SKM-1 treated with dmso at 0.1 percent for 144 hours (cell line): Measurements from ENCODE around the gene KERA.
"Not testable (repeated sequence)": the region's sequence is repeated elsewhere in the genome, so short reads cannot be mapped to it uniquely, and the experiment has no call there.

Source experiments
- DNase-seq: peaks from one replicate; lab custom pipeline; 2025; ENCODE audit not compliant: unreplicated experiment; lab: John Stamatoyannopoulos, UW

Gene KERA

GRCh38 chr12:91057368-91058165 lies at the start of gene KERA:
KERA (minus strand) TSS chr12:91058024; CDS start chr12:91056281, 1,743 bp downstream.
- no peak for DNase-seq

GRCh38 chr12:91106283-91106682 lies 48.5 kb upstream of the KERA start:
- no peak for DNase-seq

GRCh38 chr12:91105807-91106206 lies 48.0 kb upstream of the KERA start:
- no peak for DNase-seq

- DNase-seq = no peak
Observed at GRCh38 chr12:91104812-91105466, 47.1 kb upstream of the KERA start.

- DNase-seq = no peak
Observed at GRCh38 chr12:91103624-91104023, 45.8 kb upstream of the KERA start.

GRCh38 chr12:91103101-91103500 lies 45.3 kb upstream of the KERA start:
- DNase-seq = no peak

- DNase-seq = no peak
Observed at GRCh38 chr12:91100906-91101305, 43.1 kb upstream of the KERA start.

- no peak for DNase-seq
Observed at GRCh38 chr12:91099836-91100235, 42.0 kb upstream of the KERA start.

- no peak for DNase-seq
Observed at GRCh38 chr12:91099341-91099740, 41.5 kb upstream of the KERA start.

GRCh38 chr12:91098941-91099340 lies 41.1 kb upstream of the KERA start:
- DNase-seq = no peak

GRCh38 chr12:91098461-91098860 lies 40.6 kb upstream of the KERA start:
- DNase-seq = no peak

- no peak for DNase-seq
Observed at GRCh38 chr12:91094957-91095356, 37.1 kb upstream of the KERA start.

GRCh38 chr12:91094032-91094662 lies 36.3 kb upstream of the KERA start:
- DNase-seq = no peak

- DNase-seq = no peak
Observed at GRCh38 chr12:91093341-91093740, 35.5 kb upstream of the KERA start.

- DNase-seq = no peak
Observed at GRCh38 chr12:91091916-91092715, 34.3 kb upstream of the KERA start.

GRCh38 chr12:91089953-91090352 lies 32.1 kb upstream of the KERA start:
- not testable (repeated sequence) for DNase-seq

- DNase-seq = no peak
Observed at GRCh38 chr12:91080041-91080440, 22.2 kb upstream of the KERA start.

GRCh38 chr12:91078501-91078900 lies 20.7 kb upstream of the KERA start:
- DNase-seq = no peak

- DNase-seq = no peak
Observed at GRCh38 chr12:91077228-91077954, 19.6 kb upstream of the KERA start.

GRCh38 chr12:91074851-91075250 lies 17.0 kb upstream of the KERA start:
- no peak for DNase-seq
